HCT116 (cell line): ENCODE results near the gene OR51E2. TPM values are rescaled to one million over a fixed set of nuclear protein-coding genes. Genes with fewer than 3 reads are reported as not detected.

Source experiments
- ATAC-seq: fragments of 200-7000 bp; cut with Tn5 transposase; 2 replicates; pipeline ENCODE4 v1.9.1; 2020; ENCODE audit warnings: mild to moderate bottlenecking, moderate library complexity
- BruUV-seq: library from RNA; stranded (reverse); fragments of 400-500 nt; replicated peaks from 2 replicates; lab custom pipeline; 2021; lab: Mats Ljungman, UMichigan
- CTCF ChIA-PET: fragments of 300-600 bp; sonication (Branson Sonifier 250); formaldehyde crosslinking; loops from one replicate; lab custom pipeline; 2021; ENCODE audit warnings: antibody characterized with exemption; lab: Charles Lee
- POLR2A ChIA-PET: fragments of 300-600, 350-600 bp; sonication (Branson Sonifier 250); formaldehyde crosslinking; loops from one replicate; lab custom pipeline; 2021; ENCODE audit warnings: antibody characterized with exemption; lab: Charles Lee
- RAD21 ChIA-PET, 2 experiments: fragments of 300-600 bp; sonication (Branson Sonifier 250); formaldehyde crosslinking; loops; one replicate each; lab custom pipeline; 2023; ENCODE audit warnings: low total read pairs in 2 of 2; ENCODE audit not compliant: uncharacterized antibody in 2 of 2, unreplicated experiment in 2 of 2, low non-redundant PET in 1 of 2; lab: Charles Lee
- DNase-seq: peaks from one replicate; pipeline ENCODE4 v3.0.0-alpha.2; 2010; ENCODE audit warnings: low read depth, low spot score
- H2AFZ ChIP-seq: fragments of 200-600 bp; shearing (Covaris generic), sonication (generic); 2 replicates; pipeline ENCODE4 v1.6.1; 2017; ENCODE audit warnings: low read depth, mixed run types, mixed read lengths, antibody characterized with exemption, low read length; ENCODE audit not compliant: poor library complexity, severe bottlenecking
- H3K27ac ChIP-seq: 2 replicates; pipeline ENCODE4 v1.5.1; 2012; ENCODE audit warnings: low read depth, low read length
- H3K27me3 ChIP-seq: fragments of 200-600 bp; sonication (generic); 2 replicates; pipeline ENCODE4 v1.6.1; 2016; ENCODE audit warnings: mixed run types, low read length, mixed read lengths; ENCODE audit not compliant: insufficient read depth
- H3K36me3 ChIP-seq, 2 experiments: fragments of 200-500 bp in 1 of 2; fragments of 200-600 bp in 1 of 2; sonication (Bioruptor generic) in 1 of 2; sonication (generic) in 1 of 2; 2 replicates each; pipeline versions ENCODE4 v1.5.1 to v1.6.1; 2014 to 2016; ENCODE audit warnings: low read length in 2 of 2, inconsistent platforms in 1 of 2, mixed read lengths in 1 of 2, mixed run types in 1 of 2; ENCODE audit not compliant: insufficient read depth in 2 of 2, control insufficient read depth in 1 of 2
- H3K4me1 ChIP-seq, 2 experiments: fragments of 200-600 bp in 1 of 2; sonication (generic) in 1 of 2; 2 replicates each; pipeline versions ENCODE4 v1.5.1 to v1.6.1; 2012 to 2017; ENCODE audit warnings: low read length in 2 of 2, inconsistent platforms in 1 of 2, mild to moderate bottlenecking in 1 of 2, mixed read lengths in 1 of 2, mixed run types in 1 of 2, moderate library complexity in 1 of 2; ENCODE audit not compliant: insufficient read depth in 2 of 2, control insufficient read depth in 1 of 2
- H3K4me2 ChIP-seq: fragments of 200-600 bp; sonication (generic); 2 replicates; pipeline ENCODE4 v1.6.1; 2017; ENCODE audit warnings: mixed run types, low read length, mixed read lengths
- H3K4me3 ChIP-seq, 2 experiments: fragments of 200-600 bp in 1 of 2; sonication (generic) in 1 of 2; replicated peaks in 1 of 2; 2 replicates each; pipeline ENCODE4 v1.5.1; 2011 to 2016; ENCODE audit warnings: low read length in 2 of 2, control low read depth in 1 of 2, low read depth in 1 of 2, mild to moderate bottlenecking in 1 of 2, mixed read lengths in 1 of 2, mixed run types in 1 of 2
- H3K79me2 ChIP-seq: fragments of 200-600 bp; sonication (generic); 2 replicates; pipeline ENCODE4 v1.6.1; 2017; ENCODE audit warnings: mild to moderate bottlenecking, mixed run types, low read length, moderate library complexity, mixed read lengths; ENCODE audit not compliant: insufficient read depth
- H3K9ac ChIP-seq: fragments of 200-600 bp; sonication (generic); 2 replicates; pipeline ENCODE4 v1.6.1; 2016; ENCODE audit warnings: low read length, mixed read lengths
- H3K9me2 ChIP-seq: fragments of 200-600 bp; sonication (generic), shearing (Covaris generic); 2 replicates; pipeline ENCODE4 v1.6.1; 2017; ENCODE audit warnings: mixed run types, mild to moderate bottlenecking, moderate library complexity; ENCODE audit not compliant: insufficient read depth
- H3K9me3 ChIP-seq, 2 experiments: fragments of 200-500 bp in 1 of 2; fragments of 200-600 bp in 1 of 2; sonication (Bioruptor generic) in 1 of 2; sonication (generic) in 1 of 2; 2 replicates each; pipeline ENCODE4 v1.6.1; 2014 to 2017; ENCODE audit warnings: low read length in 2 of 2, mixed read lengths in 2 of 2, inconsistent platforms in 1 of 2, low read depth in 1 of 2, mild to moderate bottlenecking in 1 of 2, mixed run types in 1 of 2, moderate library complexity in 1 of 2; ENCODE audit not compliant: control insufficient read depth in 1 of 2, insufficient read depth in 1 of 2
- H4K20me1 ChIP-seq: fragments of 200-600 bp; sonication (generic), shearing (Covaris generic); 2 replicates; pipeline ENCODE4 v1.6.1; 2017; ENCODE audit warnings: mixed run types, mild to moderate bottlenecking, moderate library complexity; ENCODE audit not compliant: insufficient read depth
- CTCF ChIP-seq, 3 experiments: fragments of 200-600 bp in 1 of 3; sonication (generic) in 1 of 3; IDR thresholded peaks in 2 of 3; conservative IDR thresholded peaks in 1 of 3; 2 replicates each; pipeline ENCODE4 v1.5.1; 2012 to 2017; ENCODE audit warnings: low read depth in 2 of 3, low read length in 2 of 3, antibody characterized with exemption in 1 of 3, borderline replicate concordance in 1 of 3, control low read depth in 1 of 3, mild to moderate bottlenecking in 1 of 3, mixed read lengths in 1 of 3, mixed run types in 1 of 3, moderate library complexity in 1 of 3; ENCODE audit not compliant: insufficient read depth in 1 of 3
- EGR1 ChIP-seq: IDR thresholded peaks from 2 replicates; pipeline ENCODE4 v1.6.1; 2012; ENCODE audit warnings: low read depth
- ELF1 ChIP-seq: IDR thresholded peaks from 2 replicates; pipeline ENCODE4 v1.6.1; 2012; ENCODE audit warnings: low read depth, borderline replicate concordance
- EZH2phosphoT487 ChIP-seq: fragments of 200-600 bp; IDR thresholded peaks from 2 replicates; pipeline ENCODE4 v1.6.1; 2018; ENCODE audit warnings: antibody characterized with exemption, borderline replicate concordance
- JUND ChIP-seq: IDR thresholded peaks from 2 replicates; pipeline ENCODE4 v1.6.1; 2012
- MAX ChIP-seq: IDR thresholded peaks from 2 replicates; pipeline ENCODE4 v1.6.1; 2012
- POLR2AphosphoS5 ChIP-seq: IDR thresholded peaks from 2 replicates; pipeline ENCODE4 v1.6.1; 2011; ENCODE audit warnings: mild to moderate bottlenecking, low read depth, low read length, moderate library complexity
- RAD21 ChIP-seq: IDR thresholded peaks from 2 replicates; pipeline ENCODE4 v1.6.1; 2012; ENCODE audit warnings: low read depth, mild to moderate bottlenecking
- REST ChIP-seq: IDR thresholded peaks from 2 replicates; pipeline ENCODE4 v1.6.1; 2012; ENCODE audit warnings: low read depth
- SIN3A ChIP-seq: IDR thresholded peaks from 2 replicates; pipeline ENCODE4 v1.6.1; 2012; ENCODE audit warnings: low read depth
- YY1 ChIP-seq: IDR thresholded peaks from 2 replicates; pipeline ENCODE4 v1.6.1; 2011; ENCODE audit warnings: low read length, low read depth, moderate library complexity, mild to moderate bottlenecking; ENCODE audit not compliant: insufficient replicate concordance; ENCODE audit errors: extremely low read depth
- ZBTB33 ChIP-seq: IDR thresholded peaks from 2 replicates; pipeline ENCODE4 v1.6.1; 2011; ENCODE audit warnings: mild to moderate bottlenecking, low read length, moderate library complexity; ENCODE audit not compliant: insufficient replicate concordance; ENCODE audit errors: extremely low read depth
- ZFX ChIP-seq: fragments of 450-650 bp; IDR thresholded peaks from 2 replicates; pipeline ENCODE4 v1.6.1; 2017
- intact Hi-C: fragments of 100-400 bp; cut with micrococcal nuclease; formaldehyde crosslinking; loops from 2 replicates; pipeline ENCODE4 v1.10.0; 2022
- total RNA-seq: library from RNA; stranded (reverse); gene quantifications from one replicate; pipeline ENCODE4 v1.2.1, GENCODE V29; 2021; ENCODE audit not compliant: unreplicated experiment

OR51E2 gene
- total RNA-seq, 1 experiment from 2014 or later = not detected

- intact Hi-C loops = no loop called here
- Histone ChIP-seq H3K9me3 (no peaks in the 10 kb centered on the region), H3K4me1 (no peaks in the 10 kb centered on the region), H3K27ac (no peak overlapping the region), H3K4me2 (no peak overlapping the region), H3K79me2 (no peaks in the 10 kb centered on the region), H3K27me3 (peaks cover 55% of the 10 kb centered on the region), H3K9ac (no peak overlapping the region), H2AFZ (no peak overlapping the region), H3K36me3 (no peaks in the 10 kb centered on the region), H3K9me2 (no peaks in the 10 kb centered on the region), H3K4me3 (no peak overlapping the region), H4K20me1 (no peaks in the 10 kb centered on the region)
- POLR2A ChIA-PET = no interaction called here
- DNase-seq (no peak), ATAC-seq (no peak)
- CTCF ChIA-PET = no interaction called here
- BruUV-seq = no TSS peak
- RAD21 ChIA-PET = no interaction called here
- no peak for TF ChIP-seq ZBTB33
- no peak for TF ChIP-seq RAD21
- TF ChIP-seq REST = no peak
- no peak for TF ChIP-seq MAX
- TF ChIP-seq JUND = no peak
- TF ChIP-seq EZH2phosphoT487 = no peak
- no peak for TF ChIP-seq ELF1
- no peak for TF ChIP-seq POLR2AphosphoS5
- TF ChIP-seq ZFX = no peak
- no peak for TF ChIP-seq SIN3A
- TF ChIP-seq YY1 = no peak
- TF ChIP-seq EGR1 = no peak
- no peak for TF ChIP-seq CTCF (IDR thresholded peaks at IDR 0.05 in 2 of 3, conservative IDR thresholded peaks at IDR 0.05 in 1 of 3; ENCODE audit: borderline replicate concordance in 1 of 3, insufficient read depth in 1 of 3, low read depth in 2 of 3, low read length in 2 of 3)
- TF ChIP-seq, all 23 proteins: peak for 0
Measured at GRCh38 chr11:4695442-4695841, 2.2 kb downstream of the OR51E2 start.
